ENCODE measurements around the gene USH2A.

USH2A gene

DNA sequence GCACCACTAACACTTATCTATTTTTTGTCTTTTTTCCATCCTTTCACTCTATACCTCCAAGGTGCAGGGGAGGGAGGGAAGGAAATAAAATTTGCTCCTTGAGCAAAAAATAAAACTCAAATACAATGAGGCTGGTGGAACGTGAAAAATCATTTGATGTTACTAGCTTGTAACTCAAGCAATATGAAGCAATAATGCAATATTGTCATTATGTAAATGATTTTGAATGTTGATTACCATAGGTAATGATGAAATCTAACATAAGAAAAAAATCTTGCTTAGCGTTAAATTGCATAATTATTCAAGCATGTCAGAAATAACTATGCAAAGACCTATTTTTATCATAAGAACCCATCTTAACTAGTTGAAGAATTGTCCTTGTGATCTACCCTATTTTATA is 578.5 kb downstream of the USH2A start:
- no peak for DNase-seq

DNA sequence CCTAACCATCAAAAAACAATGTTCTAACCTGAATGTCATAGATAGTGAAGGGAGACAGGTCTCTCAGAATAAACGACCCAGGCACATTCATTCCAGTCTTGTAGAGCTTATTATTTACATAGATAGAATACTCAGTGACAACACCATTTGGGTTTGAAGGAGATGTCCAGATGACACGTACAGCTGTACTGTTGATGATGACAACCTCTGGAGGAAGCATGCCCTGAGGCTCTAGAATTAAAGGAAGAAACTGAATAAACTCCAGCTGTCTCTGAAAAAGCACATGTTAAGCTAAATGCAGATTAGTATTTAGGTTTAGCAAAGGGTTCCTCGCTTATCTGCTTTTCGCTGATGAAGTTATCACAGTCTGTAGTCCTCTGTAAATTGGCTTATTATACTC is 579.0 kb downstream of the USH2A start:
- no peak for DNase-seq

DNA sequence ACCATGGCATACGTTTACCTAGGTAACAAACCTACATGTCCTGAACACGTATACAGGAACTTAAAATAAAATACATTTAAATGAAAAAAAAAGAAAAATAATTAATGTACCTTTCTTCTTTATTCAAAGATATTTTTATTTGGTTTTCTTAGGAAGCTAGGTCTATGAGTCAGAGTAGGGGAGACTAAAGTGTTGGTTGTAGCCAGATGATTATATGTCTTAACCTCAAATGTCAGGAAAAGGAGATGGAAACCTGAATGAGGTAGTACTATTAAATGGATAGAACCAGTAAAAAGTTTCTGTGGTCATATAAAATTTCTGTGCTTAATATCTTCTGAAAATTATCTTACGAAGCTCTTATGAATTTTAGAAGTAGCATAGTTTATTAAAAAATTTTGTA is 580.3 kb downstream of the USH2A start:
- DNase-seq, result no peak

DNA sequence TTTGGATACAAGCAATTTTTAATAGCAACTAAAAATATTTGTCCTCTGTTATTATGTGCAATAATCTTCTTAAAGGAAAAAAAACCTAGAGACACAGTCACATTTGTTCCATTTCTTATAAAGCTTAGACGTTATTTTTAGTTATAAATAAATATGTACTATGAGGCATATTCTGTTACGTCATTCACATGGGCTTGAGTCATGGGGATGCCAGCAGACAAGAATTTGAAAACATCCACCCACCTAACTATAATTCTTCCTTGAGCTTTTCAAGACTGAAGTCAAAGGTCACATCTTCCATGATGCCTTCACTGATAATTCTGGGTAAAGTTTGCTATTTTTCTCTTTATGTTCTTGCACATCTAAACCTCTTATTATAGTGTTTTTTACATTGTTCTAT is 587.3 kb downstream of the USH2A start:
- DNase-seq, result no peak

DNA sequence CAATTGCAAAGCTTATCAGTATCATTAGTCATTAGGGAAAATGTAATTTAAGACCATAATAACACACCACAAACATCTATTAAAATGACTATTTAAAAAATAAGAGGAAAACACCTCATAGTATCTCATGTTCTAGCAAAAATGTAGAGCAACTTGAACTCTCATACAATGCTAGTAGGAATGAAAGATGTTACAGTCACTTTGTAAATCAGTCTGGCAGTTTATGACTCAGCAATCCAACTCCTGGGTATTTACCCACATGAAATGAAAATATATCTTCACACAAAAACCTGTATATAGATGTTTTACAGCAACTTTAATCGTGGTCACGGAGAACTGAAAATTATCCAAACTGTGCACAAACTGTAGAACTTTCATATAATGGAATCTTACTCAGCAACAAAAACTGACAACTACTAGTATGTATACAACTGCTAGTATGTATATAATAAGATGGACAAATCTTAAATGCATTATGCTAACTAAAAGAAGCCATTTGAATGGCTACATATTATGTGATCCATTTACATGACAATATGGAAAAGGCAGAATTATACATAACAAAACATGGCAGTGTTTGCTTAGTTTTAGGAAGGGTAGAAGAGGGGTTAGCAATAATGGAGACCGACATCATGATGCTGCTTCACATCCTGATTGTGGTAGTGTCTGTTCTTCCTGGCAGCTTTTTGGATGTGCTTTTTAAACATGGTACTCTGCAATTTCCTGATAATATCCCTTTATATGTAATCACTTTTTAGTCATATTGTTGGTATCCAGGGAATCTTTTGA is 589.1 kb downstream of the USH2A start:
- no peak for DNase-seq

DNA sequence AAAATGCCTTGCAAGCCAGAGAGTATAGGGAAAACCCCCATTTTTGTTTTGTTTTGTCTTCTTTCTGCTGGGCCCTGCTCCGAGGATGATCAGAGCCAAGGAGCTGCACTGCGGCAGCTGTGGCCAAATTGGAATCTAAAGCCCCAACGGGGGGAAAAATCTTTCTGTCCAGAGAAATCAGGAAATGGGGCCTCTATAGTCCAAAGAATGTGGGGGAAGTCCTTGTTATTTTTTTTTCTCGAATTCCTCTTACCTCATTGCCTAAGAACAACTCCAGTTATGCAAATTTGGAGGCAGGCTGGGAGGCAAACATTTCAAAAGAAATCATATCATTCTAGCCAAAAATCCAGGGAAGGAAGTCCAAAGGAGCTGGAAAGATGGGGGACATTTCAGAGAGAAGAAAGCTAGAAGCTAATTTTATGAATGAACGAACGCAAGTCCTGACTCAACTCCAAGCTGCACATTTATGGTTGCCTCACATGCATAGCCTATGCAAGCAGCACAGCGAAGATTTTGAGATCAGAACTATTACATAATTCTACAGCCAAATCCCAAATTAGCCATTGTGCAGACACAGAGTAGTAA is 592.9 kb downstream of the USH2A start:
- DNase-seq, result no peak

DNA sequence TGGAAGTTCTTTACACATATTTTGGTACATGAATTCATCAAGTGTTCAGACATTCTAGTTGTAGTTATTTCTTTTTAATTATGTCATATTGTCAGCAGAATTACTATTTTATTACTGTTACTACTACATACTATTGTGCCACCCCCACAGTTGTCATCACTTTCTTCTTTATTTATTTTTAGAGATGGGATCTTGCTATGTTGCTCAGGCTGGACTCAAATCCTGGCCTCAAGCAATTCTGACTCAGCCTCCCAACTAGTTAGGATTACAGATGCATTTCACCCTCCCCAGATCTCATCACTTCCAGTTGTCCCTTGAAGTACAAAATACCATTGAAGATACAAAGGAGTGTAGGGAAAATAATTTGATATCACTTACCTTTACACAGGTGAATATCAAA is 598.2 kb downstream of the USH2A start:
- DNase-seq, result no peak

DNA sequence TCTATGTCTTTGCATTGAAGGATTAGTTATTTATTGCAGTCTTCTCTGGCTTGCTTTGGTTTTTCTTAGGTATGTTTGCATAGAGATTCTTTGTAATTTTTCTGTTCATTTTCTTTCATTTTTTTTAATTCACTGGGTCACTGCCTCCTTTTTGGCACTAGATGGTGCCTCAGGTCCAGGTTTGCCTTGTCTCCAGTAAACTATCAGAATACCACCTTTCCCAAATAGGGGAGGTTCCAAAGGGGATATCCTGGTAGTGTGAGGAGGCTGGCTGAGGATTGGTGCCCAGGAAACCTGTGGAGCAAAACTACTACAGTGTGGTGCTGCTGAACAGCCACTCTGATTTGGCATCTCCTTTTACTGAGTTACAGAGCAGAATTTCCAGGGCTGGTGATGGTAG is 599.0 kb downstream of the USH2A start:
- no peak for DNase-seq

DNA sequence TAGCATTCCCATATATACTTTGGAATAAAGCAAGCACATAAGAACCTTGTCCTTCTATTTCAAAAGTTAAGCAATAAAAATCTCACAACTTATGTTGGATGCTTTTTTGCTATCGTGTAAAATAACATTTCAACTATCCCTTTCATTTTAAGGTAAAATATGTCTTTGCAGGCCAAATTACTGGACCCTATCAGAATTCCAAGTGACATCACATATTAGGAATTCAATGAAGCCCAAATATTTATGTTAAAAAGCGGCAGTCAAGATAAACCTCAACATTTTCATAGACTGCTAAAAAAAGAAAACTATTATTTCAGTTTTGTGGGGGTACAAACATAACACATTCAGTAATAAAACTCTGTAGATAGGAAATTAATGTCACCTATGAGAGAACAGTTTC is 604.1 kb downstream of the USH2A start:
- no peak for DNase-seq

DNA sequence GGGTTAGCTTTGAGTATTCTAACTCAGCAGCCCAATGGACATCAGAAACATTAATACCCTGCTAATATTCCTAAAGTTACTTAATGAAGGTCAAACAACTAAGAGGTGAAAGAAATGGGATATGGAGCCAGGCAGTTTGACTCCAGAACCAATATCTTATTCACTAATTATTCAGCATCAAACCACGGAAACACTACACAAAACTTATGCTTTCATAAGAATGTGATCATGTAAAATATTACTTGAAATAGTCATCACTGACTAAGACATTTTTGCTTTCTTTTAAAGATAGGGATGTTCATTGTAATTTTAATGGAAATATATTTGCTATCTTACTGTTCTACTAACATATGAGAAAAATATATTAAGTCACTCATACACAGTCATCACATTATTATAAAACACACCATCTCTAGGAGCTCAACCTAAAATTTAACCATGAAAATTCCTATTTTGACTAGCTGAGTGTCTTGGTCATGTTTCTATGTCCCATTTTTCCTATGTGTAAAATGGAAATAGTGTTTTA is 615.3 kb downstream of the USH2A start:
- no peak for DNase-seq

DNA sequence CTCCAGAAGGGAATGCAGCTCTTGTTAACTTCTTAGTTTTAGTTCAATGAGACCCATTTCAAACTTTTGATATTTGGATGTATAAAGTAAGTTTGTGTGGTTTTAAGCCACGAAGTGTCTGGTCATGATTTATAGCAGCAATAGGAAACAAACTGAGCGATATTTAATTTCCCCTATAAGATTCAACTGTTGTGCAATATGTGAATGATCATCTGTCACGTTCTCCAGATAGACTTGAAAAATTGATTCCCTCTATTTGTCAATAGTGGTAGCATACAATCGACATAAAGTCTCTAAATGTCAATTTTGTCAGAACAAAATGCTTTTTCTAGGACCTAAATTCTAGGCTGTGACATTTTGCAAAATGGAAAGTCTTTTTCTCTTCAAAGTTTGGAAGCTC is 616.0 kb downstream of the USH2A start:
- no peak for DNase-seq

DNA sequence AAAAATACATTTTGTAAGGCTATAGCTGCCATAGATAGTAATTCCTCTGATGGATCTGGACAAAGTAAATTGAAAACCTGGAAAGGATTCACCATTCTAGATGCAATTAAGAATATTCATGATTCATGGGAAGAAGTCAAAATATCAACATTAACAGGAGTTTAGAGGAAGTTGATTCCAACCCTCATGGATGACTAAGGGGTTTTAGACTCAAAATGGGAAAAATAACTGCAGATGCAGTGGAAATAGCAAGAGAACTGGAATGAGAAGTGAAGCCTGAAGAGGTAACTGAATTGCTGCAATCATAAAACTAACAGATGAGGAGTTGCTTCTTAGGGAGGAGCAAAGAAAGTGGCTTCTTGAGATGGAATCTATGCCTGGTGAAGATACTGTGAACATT is 625.4 kb downstream of the USH2A start:
- no peak for DNase-seq

DNA sequence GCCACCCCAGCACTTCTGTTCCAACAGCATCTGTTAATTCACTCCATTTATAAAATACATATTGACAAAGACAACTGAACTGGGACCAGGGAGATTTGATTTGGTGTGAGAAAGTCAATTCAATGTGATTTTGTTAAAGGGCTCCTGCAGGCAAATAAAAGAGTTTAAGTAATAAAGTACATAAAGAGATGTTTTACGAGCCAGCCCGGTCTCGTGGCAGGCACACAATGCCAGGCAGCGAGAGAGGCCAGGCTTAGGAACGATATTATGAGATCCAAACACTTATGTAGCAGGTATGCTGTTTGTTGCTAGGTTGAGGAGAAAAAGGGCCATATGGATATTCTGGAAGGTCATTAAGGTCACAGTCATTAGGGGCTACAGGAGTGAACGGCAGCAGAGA is 629.1 kb downstream of the USH2A start:
- no peak for DNase-seq

DNA sequence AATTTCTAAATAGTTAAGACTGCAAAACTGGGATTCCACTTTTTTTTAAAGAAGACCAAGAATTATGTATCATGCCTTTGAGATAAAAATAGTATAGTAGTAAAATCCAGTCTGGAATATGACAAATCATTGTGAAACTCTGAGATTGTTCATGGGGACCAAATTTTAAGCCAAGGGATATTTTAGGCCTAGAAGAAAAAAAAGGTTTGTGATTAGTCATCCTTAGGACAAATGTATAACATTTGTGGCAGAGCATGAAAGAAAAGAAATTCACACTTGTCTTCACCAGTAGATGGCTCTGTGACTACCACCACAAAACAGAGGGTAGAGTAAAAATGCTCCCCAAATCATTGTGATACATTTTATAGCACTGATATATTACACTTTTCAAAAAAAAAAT is 630.1 kb downstream of the USH2A start:
- no peak for DNase-seq

DNA sequence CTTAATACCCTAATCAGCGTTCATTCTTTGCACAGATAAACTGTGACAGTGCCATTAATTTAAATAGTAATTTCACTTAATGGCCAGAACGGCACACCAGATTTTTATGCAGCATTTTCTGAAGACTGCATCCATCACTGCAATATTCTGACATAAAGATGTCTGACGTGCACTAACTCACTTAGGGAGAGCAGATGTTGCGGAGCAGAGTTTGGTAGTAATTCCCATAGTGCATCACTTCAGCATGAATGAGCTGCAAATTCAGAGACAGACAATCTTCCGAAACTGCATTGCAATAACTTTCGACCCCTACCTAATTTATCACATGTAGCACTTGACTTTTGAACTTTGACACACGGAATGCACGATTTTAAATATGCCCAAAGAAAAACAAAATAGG is 630.8 kb downstream of the USH2A start:
- no peak for DNase-seq

DNA sequence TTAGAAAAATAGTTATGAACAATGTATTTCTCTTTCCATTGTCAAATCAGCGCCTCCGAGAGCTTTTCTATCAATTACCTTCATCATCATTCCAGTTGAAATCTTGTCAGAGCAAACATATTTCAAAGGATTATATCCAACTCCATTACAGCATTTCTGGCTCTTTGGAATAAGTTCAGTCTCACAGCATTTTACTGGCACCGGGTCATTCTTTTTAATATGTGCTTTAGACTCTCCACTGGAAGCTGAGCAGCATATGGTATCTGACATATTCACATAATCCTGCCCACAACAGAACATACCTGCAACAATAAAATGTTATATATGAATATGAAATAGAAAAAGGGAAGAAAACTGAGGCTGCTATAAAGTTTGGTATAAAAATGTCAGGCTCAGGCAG is 633.3 kb downstream of the USH2A start:
- no peak for DNase-seq

DNA sequence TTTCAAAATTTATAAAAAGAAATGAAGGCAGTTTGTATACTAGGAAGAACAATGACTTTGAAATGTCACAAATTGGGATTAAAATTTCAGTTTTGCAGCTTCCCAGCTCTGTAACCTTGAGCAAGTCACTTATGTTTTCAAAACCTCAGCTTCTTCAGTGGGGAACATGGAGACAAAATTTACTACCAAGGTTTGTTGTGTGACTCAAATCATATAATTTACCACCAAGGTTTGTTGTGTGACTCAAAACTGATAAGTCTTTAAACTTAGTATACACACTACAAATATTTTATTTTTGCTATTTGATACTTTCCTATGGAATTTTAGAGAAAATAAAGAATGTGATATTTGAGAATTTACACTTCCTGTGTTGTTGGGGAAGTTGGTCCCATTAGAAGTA is 636.3 kb downstream of the USH2A start:
- no peak for DNase-seq

DNA sequence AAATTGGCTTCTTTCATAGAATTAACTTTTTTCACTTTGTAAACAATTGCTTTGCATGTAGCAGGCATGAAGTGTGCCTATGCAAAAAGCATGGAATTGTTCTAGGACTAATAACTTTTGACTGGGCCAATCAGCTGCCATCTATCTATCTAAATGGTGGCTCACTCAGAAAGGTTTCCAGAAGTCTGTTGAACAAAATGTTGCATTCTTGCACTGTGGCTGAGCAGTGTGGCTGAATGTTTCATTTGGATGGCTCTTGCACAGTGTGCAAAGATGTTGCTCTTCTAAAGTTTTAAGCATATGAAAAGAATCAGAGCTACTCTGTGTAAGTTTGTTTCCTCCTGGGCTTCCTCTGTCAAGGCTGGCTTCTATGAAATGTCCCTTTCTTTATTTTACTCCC is 642.6 kb downstream of the USH2A start:
- DNase-seq, result no peak

DNA sequence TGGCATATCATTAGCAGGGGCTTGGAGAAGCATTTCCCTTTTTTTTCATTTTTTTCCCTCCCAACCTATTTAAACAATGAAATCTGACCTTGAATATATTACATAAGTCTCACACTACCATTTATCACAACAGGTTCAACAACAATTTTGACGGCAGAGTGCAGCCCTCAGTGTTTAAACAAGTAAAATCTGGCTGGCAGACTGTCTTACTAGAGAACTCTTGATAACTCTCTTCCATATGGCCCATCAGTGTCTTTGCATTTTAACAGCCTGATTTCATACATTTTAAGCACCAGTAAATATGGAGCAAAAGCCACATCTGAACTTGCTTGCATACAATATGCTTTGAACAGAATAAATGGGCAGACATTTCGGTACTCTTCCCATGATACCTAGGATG is 643.1 kb downstream of the USH2A start:
- no peak for DNase-seq

DNA sequence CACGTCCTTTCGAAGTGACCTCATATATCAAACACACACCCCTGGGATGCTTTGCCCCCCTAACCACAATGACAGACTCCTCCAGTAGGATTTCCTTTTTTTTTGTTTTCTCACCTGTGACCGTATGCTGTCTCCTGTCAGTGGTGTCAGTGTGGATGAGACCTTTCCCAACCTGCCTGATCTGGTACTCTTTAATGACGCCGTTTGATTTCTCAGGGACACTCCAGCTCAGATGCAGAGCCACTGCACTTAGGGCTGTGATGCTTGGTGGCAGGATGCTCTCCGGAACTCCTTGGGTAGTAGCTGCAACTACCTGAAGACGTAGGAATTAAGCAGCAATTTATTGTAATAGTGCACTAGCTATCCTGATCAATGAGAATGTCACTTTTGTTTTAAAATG is 643.5 kb downstream of the USH2A start:
- DNase-seq, result no peak

DNA sequence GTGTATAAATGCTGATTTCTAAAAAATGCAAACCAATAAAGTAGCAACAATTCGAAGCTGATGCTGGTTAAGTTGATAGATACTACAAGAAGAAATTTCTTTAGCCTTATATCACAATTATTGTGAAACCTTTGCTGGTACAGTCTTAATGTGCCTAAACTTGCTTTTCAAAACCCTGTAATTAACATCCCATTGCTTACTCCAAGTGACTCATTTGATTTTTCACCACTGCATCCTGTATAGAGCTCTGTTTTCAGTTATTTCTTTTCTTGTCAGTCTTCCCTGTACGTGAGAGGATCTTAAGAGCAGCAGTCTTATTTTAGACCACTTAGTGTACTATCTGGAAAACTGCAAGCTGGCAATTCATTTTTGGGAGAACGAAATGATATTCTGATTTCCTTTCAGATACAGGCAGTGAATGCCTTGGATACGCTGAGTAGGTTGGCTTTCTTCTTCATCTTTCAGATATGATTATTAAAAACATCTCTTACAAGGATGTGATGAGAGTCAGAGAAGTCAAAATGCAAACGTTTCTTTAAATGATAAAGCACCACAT is 645.8 kb downstream of the USH2A start:
- DNase-seq, result no peak

DNA sequence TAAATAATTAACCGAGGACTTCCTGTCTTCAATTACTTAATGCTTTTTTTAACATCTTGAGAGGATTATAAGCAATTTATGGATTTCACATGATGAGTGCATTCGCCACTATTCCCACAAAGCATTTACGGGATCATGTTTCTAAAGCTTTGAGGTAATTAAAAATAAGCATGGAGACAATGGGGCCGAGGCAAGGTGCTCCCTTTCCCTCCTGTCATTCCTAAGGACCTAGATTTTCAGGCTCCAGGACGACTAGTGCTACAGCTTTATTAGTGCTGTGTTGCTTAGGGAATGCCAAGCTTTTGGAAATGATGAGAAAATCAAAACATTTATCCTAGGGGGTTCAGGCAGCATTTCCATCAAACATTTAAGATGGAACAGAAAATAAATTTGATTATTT is 646.9 kb downstream of the USH2A start:
- DNase-seq, result no peak

DNA sequence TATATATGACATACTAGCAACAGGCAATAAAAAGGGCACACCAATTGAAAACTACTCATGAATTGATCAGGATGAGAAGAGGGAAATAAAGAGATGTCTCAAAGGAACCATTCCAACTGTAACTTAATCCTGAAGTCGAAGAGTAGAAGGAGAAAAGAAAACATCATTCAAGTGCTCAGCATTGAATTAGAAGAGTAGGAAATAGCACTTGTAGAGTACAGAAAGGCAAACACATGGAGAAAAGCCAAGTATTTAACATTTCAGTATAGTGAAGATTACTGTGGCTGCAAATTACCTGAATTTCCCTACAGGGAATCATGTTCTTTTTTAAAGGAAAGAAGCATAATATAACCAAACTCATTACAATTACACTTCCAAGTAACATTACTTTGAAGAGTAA is 651.1 kb downstream of the USH2A start:
- no peak for DNase-seq

DNA sequence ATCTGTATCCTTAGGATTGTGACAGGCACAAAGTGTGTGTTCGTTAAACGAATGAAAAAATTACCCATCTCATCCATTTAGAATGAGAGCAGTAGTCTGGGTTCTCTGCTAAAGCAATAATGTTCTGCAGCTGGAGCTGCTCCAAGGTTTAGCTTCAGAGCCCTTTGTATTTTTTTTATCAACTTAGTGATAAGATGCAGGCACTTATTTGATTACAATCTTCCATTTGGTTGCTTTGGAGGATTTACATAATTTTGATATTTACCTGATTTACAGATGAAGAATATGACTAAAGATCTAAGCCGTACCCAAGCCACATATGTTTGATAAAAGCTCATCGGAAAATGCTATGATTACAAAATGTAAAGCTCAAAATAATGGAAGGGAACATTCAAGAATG is 654.9 kb downstream of the USH2A start:
- DNase-seq, result no peak

DNA sequence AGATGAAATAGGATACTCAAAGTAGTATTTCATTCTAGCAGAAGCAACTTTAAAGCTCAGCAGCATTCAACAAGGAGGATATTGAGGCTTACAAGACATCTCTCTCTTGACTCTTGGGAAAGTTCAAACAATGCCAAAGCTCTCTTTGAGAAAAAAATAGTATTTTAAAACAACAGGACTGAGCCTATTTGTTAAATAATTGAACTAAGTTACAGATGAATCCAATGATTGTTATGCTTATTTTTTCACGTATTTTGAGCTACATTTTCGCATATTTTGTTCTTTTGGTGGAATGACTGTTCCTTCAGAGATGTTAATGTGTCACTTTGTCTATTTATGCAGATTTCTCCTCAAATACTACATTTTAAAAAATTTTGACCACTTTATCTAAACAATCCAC is 655.5 kb downstream of the USH2A start:
- no peak for DNase-seq

Measured in NCI-H1417 treated with DMSO at 0.1 percent for 48 hours (cell line).